ENCODE data around the gene CACNA1F. TPM values are rescaled to one million over a fixed set of nuclear protein-coding genes. Genes with fewer than 3 reads are reported as not detected.

Gene CACNA1F
- total RNA-seq, 2 experiments from 2014 or later = 1.1 to 1.2 TPM

GRCh38 chrX:49186125-49187027 lies 46.8 kb downstream of the CACNA1F start, which contains the start of gene PRICKLE3:
Gene PRICKLE3 (minus strand): TSS chrX:49186373. CDS start chrX:49186297, 76 bp downstream.
- intact Hi-C loops (cut with DNase I, micrococcal nuclease) = no loop called here
- Mint-ChIP-seq H3K9me3 (no peaks in the 10 kb centered on the region), H3K4me3 (peak within 1 kb of the TSS; percentile 86)

DNA sequence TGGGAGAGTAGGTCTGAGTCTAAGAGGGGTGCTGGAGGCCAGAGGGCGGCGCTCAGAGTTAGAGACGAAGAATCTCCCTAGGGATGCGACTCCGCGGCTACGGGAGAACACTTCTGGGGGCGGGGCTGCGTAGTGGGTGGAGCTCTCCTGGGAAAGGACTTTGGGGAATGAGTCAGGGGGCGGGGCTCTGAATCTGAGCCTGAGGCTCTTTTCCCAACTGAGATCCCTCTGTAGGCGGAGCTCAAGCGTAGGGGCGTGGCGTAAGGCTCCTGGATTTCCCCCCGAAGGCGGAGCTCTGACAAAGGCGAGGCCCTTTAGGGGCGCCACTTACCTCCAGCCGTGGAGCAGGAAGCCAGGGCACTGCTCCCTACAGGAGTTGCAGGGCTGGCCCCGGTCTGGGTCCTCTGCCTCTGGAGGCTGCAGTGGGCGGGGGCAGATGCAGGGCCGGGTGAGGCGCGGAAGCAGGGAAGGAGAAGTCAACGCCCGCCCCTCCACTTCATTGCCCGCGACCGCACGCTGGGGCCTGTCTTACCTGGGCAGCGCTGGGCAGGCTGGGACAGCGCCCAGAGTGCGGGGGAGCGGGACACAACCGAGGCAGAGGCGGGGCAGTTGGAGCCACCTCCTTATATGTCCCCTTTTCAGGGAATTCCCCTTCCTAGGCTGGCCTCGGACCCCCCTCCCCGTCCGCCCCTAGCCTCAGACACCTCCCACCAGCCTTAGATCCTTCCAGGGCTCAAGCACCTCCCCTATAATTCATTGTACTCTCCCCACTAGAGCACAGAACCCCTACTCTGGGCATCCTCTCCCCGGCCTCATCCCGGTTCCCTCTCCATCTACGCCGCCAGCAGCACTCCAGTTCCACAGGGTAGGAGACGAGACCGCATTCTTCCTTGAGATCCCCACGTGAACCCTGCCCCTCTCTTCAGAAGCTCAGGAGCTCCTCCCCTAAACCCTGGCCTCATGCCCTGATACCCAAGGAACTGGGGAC lies 48.6 kb downstream of the CACNA1F start:
- Histone ChIP-seq H3K9me3 (ENCODE audit: control insufficient read depth in 1 of 2, insufficient read depth in 1 of 2, low read length in 2 of 2) (no peaks in the 10 kb centered on the region), H3K4me3 (ENCODE audit: low read length) (peak overlapping the region; percentile 65), H3K27ac (ENCODE audit: low read depth in 1 of 2, low read length in 2 of 2) (no peak overlapping the region), H3K36me3 (ENCODE audit: insufficient read depth, low read length) (peaks cover 7% of the 10 kb centered on the region), H3K27me3 (ENCODE audit: control insufficient read depth in 1 of 2, insufficient read depth in 2 of 2, low read length in 2 of 2) (no peaks in the 10 kb centered on the region), H3K4me1 (ENCODE audit: insufficient read depth, low read length) (peaks cover 24% of the 10 kb centered on the region)
- Mint-ChIP-seq H3K4me3 (peak overlapping the region; percentile 86), H3K27me3 (no peaks in the 10 kb centered on the region), H3K4me1 (ENCODE audit: low read depth) (peaks cover 14% of the 10 kb centered on the region), H3K27ac (peak overlapping the region; percentile 69), H3K9me3 (no peaks in the 10 kb centered on the region), H3K36me3 (ENCODE audit: low read depth) (peaks cover 17% of the 10 kb centered on the region)
- intact Hi-C loops (cut with DNase I, micrococcal nuclease) = no loop called here
- CTCF ChIA-PET = interaction anchor here (0.9 kb wide), 1 partner anchor 21 kb away, joined by 3 read pairs; no protein-coding TSS in a partner anchor
- DNase-seq = peak in 6 of 14 experiments; percentile 6 to 62 (median 32)
- TF ChIP-seq CTCF (IDR thresholded peaks at IDR 0.05) = no peak
- ATAC-seq (ENCODE audit: poor library complexity) = peak; percentile 46
- POLR2A ChIA-PET = no interaction called here

More at GRCh38 chrX:49186125-49187027, 46.8 kb downstream of the CACNA1F start, which contains the start of gene PRICKLE3:
- H3K4me3 ChIP-seq (ENCODE audit: low read length) = peak within 1 kb of the TSS; percentile 65
- no peaks in the 10 kb centered on the region for H3K9me3 ChIP-seq (ENCODE audit: control insufficient read depth in 1 of 2, insufficient read depth in 1 of 2, low read length in 2 of 2)
- DNase-seq (peak; percentile 37 to 85 (median 67)), ATAC-seq (ENCODE audit: poor library complexity) (peak; percentile 10)
- ChIA-PET POLR2A (no interaction called here), CTCF (no interaction called here)
- peak; percentile 31 for TF ChIP-seq CTCF (IDR thresholded peaks at IDR 0.05)
- H3K27ac ChIP-seq (ENCODE audit: low read depth in 1 of 2, low read length in 2 of 2) = peak within 1 kb of the TSS in 1 of 2 donors; percentile 29
- peaks cover 23% of the 10 kb centered on the region for H3K4me1 Mint-ChIP-seq (ENCODE audit: low read depth)
- peaks cover 28% of the 10 kb centered on the region for H3K4me1 ChIP-seq (ENCODE audit: insufficient read depth, low read length)
- H3K27me3 ChIP-seq (ENCODE audit: control insufficient read depth in 1 of 2, insufficient read depth in 2 of 2, low read length in 2 of 2) = no peaks in the 10 kb centered on the region
- peaks cover 8% of the 10 kb centered on the region for H3K36me3 Mint-ChIP-seq (ENCODE audit: low read depth)
- peak within 1 kb of the TSS; percentile 69 for H3K27ac Mint-ChIP-seq
- H3K36me3 ChIP-seq (ENCODE audit: insufficient read depth, low read length) = peaks cover 7% of the 10 kb centered on the region
- H3K27me3 Mint-ChIP-seq = no peaks in the 10 kb centered on the region

GRCh38 chrX:49183701-49184281 lies 49.3 kb downstream of the CACNA1F start:
- H3K4me1 ChIP-seq (ENCODE audit: insufficient read depth, low read length) = peaks cover 24% of the 10 kb centered on the region
- POLR2A ChIA-PET = no interaction called here
- DNase-seq = no peak
- no peak overlapping the region for H3K27ac ChIP-seq (ENCODE audit: low read depth in 1 of 2, low read length in 2 of 2)
- CTCF ChIA-PET = interaction anchor here (0.9 kb wide), 1 partner anchor 20 kb away, joined by 3 read pairs; no protein-coding TSS in a partner anchor
- H3K9me3 ChIP-seq (ENCODE audit: control insufficient read depth in 1 of 2, insufficient read depth in 1 of 2, low read length in 2 of 2) = no peaks in the 10 kb centered on the region
- TF ChIP-seq CTCF (IDR thresholded peaks at IDR 0.05) = no peak
- peaks cover 10% of the 10 kb centered on the region for H3K36me3 ChIP-seq (ENCODE audit: insufficient read depth, low read length)
- Mint-ChIP-seq H3K27me3 (no peaks in the 10 kb centered on the region), H3K9me3 (no peaks in the 10 kb centered on the region), H3K4me1 (ENCODE audit: low read depth) (peaks cover 11% of the 10 kb centered on the region), H3K27ac (no peak overlapping the region), H3K36me3 (ENCODE audit: low read depth) (peaks cover 25% of the 10 kb centered on the region), H3K4me3 (no peak overlapping the region)
- H3K4me3 ChIP-seq (ENCODE audit: low read length) = no peak overlapping the region
- intact Hi-C loops (cut with DNase I, micrococcal nuclease) = no loop called here
- no peak for ATAC-seq (ENCODE audit: poor library complexity)
- H3K27me3 ChIP-seq (ENCODE audit: control insufficient read depth in 1 of 2, insufficient read depth in 2 of 2, low read length in 2 of 2) = no peaks in the 10 kb centered on the region

Measured in CD4-positive, alpha-beta T cell (primary cell).